K562 treated with DMSO at 1 percent for 48 hours (cell line): Measurements from ENCODE around the gene PRIM2. TPM values are rescaled to one million over a fixed set of nuclear protein-coding genes. Genes with fewer than 3 reads are reported as not detected.

Source experiments
- total RNA-seq: library from RNA; unstranded; fragments of 300-600 nt; gene quantifications from 2 replicates; pipeline ENCODE4 v1.2.3, GENCODE V29; 2022; ENCODE audit warnings: low replicate concordance; ENCODE audit errors: extremely low read depth

PRIM2 gene, protein sequence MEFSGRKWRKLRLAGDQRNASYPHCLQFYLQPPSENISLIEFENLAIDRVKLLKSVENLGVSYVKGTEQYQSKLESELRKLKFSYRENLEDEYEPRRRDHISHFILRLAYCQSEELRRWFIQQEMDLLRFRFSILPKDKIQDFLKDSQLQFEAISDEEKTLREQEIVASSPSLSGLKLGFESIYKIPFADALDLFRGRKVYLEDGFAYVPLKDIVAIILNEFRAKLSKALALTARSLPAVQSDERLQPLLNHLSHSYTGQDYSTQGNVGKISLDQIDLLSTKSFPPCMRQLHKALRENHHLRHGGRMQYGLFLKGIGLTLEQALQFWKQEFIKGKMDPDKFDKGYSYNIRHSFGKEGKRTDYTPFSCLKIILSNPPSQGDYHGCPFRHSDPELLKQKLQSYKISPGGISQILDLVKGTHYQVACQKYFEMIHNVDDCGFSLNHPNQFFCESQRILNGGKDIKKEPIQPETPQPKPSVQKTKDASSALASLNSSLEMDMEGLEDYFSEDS
- not detected in 2 replicates for total RNA-seq

DNA sequence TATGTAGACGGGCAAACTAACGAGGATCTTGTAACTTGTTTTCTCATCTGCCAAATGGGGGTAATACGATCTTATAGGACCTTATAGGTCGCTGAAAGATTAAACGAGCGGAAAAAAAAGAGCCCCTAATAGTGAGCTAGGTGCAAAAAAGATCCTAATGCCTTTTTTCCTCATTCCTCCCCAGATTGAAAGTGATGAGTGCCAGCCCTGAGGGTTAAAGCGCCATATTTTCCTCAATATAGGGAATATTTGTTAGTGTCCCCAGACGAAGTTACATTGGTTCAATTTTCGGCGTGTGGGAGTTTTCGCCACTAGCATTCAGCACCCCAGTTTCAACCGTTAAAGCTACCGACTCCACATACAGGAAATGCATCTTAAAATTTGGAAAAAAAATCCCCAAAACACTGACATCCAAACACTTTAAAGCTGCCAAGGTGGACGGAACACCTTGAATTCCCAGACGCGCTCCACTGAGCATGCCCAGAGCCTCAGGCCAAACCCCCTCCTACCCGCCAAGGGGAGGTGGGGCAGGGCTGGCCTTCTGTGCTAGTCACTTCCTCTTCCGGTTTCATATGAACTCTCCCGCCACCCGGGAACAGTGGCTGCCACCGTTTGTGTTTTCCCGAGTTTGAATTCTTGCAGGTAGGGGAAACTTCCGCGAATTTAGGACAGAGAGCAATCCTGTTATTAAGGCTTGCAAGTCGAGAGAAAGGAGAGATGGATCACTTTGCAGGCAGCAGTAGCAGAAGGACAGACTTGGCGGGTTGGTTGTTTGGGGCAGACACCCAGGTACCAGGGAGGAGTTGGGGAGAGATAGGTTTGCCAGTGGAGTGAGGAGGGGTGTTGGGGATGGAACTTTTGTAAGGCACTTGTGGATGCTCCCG is at the start of gene PRIM2:
PRIM2 (plus strand) TSS at position 571 of the 884 bp plus-strand sequence. CDS start 816 bp downstream, outside the sequence.

Other genes with a start within 250 kb of the PRIM2 start
- not detected in 2 replicates for gene ZNF451, start 227.4 kb upstream of the PRIM2 start, total RNA-seq
- gene BAG2, start 145.3 kb upstream of the PRIM2 start, total RNA-seq, result not detected in 2 replicates
- not detected in 2 replicates for gene RAB23, start 95.3 kb upstream of the PRIM2 start, total RNA-seq